CD4-positive, alpha-beta T cell treated with Interleukin-17A for 1 hour (primary cell): ENCODE measurements around the gene DOCK6.
"Not testable (repeated sequence)": the region's sequence is repeated elsewhere in the genome, so short reads cannot be mapped to it uniquely, and the experiment has no call there.

Source experiments
- DNase-seq: peaks from one replicate; pipeline ENCODE4 v3.0.0-alpha.2; 2020

Gene DOCK6

DNA sequence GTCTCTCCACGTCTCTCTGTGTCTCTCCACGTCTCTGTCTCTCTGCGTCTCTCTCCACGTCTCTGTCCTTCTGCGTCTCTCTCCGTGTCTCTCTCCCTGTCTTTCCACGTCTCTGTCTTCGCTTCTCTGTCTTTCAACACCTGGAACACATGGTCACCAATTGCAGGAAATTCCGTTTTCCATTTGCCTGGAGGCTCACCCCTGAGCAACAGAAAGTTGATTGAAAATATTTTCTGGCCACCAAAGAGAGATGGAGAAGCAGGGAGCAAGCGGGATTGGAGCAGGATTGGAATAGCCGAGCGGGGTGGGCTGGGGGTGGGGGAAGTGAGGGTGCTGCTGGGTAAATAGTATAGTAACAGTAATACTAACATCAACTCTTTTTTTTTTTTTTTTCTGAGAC lies 66.6 kb downstream of the DOCK6 start:
- DNase-seq = no peak

DNA sequence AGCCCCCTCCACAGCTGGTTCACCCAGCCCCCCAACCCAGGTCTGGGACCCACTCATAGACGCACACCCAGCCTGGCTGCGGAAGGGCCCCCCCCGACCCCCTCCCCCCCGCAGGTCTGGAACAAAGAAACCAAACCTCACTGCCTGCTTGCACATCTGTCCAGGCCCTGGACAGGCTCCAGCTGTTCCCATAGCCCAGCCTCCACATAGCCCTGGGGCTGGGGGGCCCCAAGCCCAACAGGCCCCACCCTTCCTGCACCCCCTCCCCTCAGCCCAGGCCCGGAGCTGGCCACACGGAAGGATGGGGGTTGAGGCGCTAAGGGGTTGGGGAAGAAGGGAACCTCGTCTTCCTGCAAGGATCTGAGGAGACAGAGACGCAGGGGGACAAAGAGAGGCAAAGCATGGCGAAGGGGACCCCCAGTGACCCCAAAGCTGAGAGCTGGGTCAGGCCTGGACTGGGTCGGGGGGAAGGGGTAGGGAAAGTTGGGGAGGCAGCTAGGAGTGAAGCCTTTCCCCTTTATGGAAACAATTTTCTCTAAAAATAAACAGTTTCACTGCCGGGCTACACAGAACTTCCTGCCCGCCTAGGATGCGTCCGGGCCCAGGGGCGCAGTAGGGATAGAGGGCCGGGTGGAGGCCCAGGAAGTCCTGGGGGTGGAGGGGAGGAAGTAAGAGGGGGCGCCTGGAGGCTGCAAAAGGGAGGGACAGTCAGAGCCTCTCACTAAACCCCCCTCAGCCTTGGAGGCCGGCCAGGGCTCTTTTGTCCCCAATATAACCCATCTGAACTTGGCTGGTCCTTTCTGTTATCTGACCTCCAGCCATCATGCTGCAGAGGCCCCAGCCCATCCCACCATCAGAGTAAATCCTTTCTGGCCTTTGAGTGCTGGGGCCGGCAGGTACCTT lies 67.4 kb downstream of the DOCK6 start:
- no peak for DNase-seq

DNA sequence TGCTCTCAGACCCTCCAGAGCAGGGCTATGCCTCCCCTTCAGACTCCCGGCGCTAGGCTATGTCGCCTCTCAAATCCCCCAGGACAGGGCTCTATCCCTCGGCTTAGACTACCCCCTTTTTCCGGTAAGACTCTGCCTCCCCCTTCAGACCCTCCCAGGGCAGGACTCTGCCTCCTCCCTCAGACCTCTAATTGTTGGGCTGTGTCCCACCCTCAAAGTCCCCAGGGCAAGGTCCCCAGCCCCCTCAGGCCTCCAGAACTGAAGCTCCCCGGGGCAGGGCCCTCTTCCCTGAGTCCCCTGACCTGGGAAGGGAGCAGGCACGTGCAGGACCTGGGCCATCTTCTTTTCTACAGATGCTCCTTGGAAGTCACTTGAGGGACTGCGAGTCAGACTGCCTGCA lies 68.2 kb downstream of the DOCK6 start:
- DNase-seq = no peak

DNA sequence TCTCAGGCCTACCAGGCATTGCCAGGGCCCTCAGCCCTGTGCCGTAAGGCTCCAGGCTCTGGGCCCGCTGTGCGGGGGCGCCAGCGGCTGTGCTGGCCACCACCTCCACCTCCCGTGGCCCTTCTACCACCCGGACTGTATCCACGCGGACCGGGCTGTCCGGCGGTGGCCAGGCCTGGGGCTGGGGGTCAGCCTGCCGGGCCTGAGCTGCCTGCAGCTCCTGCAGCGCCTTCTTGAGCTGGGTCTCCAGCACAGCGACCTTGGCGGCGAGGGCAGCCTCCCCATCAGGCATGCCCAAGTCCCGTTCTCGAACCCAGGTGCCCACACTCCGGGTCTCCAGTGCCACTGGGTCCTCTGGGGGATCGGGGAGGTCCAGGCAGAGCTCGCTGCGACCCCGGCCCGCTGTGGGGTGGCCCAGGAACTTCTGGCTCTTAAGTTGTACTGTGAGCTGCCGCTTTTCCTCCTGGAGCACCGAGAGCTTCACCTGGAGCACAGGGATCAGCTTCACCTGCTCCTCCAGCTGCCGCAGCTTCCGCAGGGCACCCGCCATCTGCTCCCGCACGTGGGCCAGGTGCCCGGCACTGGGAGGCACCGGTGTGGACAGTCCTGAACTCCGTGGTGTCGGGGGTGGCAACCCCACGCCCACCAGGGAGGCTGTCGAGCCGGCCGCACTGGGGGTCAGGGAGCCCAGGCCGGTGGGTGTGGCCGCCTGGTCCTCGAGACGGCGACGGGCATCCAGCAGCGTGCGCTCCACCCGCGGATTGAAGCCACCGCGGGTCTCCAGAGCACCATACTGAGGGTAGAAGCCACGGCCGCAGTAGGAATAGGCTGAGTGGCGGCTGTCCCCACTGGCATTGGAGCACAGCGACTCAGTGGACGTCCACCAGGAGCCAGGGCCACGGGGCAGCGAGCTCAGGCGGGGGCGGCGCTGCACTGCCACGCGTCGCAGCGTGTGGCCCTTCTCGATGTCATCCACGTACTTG lies 69.1 kb downstream of the DOCK6 start:
- no peak for DNase-seq

DNA sequence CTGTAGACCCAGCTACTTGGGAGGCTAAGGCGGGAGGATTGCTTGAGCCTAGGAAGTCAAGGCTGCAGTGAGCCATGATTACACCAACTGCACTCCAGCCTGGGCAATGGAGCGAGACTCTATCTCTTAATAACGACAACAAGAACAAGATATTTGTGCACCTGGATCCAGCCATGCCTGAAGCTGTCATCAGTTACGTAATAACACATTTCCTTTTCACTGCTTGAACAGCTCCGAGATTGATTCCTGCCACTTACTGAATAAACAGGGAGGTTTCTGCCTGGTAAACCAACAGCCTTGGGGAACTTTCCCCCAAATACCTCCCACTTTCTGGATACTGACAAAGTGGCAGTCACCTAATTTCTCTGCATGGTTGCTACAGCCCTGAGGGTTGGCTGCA lies 70.4 kb downstream of the DOCK6 start:
- DNase-seq = no peak

DNA sequence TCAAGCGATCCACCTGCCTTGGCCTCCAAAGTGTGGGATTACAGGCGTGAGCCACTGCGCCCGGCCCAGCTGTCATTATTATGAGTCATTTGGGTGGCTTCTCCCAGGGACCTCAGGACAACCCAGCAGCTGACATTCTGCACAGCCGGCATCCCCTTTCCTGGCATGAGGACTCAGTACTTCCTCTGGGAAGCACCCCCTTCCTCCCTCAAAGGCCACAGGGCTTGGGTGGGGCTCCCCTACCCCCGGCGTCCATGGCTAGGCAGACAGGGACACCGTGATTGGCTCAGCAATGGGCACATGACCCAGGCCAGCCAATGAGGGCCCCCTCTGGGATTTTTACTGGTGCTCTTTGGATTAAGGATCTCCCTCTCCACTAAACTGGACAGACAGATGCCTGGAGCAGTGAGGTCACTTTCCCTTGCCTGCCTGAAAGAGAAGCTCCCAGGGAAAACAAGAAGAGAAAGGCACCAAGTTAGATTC lies 71.0 kb downstream of the DOCK6 start:
- DNase-seq = no peak

DNA sequence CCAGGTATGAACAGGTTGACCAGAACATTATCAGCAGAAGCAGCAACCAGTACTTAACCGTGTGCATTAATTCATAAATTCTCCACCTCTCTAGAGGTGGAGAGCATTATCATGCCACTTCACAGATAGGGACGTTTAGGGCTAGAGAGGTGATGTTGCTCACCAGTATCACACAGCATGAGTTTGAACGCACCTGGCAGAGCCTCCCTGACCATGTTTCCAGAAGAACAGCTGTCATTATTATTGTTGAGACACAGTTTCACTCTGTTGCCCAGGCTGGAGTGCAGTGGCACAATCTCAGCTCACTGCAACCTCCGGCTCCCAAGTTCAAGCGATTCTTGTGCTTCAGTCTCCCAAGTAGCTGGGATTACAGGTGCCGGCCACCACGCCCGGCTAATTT lies 71.8 kb downstream of the DOCK6 start:
- DNase-seq = no peak

DNA sequence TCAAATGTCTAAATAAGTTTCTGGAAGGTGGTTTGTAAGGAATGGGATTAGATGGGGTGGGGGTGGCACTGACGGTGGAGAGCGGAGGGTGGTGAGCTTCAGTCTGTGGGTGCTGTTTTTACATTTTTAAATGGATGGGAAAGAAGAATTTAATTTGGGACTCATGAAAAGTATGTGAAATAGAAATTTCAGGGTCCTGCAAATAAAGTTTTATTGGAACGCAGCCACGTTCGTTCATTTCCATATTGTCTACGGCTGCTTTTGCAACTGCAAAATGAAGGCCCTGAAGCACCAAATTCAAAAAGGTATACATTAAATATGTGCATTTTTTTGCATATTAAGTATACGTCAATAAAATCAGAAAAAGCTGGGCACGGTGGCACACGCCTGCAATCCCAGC lies 74.9 kb downstream of the DOCK6 start:
- no peak for DNase-seq

DNA sequence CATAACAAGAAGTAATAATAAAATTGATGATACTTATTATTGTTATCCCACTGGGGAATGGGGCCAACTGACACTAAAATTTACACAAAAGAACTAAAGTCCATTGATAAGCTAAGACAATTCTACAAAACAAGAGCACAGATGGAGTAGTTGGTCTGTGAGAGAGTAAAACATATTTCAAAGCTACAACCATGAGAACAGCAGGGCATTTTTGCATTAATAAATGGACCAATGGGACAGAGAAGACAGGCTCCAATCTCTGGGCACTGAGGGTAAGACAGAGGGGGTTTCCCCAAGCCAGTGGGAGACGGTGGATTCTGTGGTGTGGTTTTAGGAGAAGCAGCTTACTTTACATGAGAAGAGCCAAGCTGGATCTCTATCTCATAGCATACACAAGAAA lies 79.3 kb downstream of the DOCK6 start:
- no peak for DNase-seq

DNA sequence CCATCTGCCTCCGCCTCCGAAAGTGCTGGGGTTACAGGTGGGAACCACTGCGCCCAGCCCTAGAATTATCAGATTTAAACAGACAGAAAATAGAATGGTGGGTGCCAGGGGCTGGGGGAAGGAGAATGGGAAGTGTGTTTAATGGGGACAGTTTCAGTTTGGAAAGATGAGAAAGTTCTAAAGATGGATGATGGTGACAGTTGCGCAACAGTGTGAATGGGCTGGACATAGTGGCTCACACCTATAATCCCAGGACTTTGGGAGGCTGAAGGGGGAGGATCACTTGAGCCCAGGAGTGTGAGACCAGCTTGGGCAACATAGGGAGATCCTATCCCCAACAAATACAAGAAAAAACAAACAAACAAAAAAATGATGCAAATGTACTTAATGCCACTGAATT lies 80.8 kb downstream of the DOCK6 start:
- DNase-seq = no peak

DNA sequence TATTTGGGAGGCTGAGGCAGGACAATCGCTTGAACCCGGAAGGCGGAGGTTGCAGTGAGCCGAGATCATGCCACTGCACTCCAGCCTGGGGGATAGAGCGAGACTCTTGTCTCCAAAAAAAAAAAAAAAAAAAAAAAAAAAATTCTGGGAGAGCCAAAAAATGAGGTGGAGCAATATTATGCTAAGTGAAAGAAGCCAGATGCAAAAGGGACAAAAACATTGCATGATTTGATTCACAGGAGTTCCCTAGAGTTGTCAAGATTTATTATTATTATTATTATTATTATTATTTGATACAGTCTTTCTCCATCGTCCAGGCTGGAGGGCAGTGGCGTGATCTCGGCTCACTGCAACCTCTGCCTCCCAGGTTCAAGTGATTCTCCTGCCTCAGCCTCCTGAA lies 81.3 kb downstream of the DOCK6 start:
- DNase-seq = not testable (repeated sequence)

DNA sequence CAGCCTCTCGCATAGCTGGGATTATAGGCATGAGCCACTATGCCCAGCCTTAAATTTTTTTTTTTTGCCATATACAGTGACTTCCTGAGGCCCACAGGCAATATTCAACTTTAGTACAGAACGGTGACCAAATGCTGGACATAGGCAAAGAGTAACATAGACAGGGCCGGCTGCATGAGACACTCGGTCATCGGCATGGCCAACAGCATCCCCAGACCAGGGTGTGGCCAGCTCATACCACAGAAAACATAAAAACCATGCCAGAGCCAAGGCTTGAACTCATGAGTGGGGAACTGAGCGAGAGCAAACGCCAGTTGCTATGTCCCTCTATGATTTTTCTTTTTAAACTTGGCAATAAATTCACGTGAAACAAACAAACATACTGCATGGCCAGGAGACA lies 82.0 kb downstream of the DOCK6 start:
- no peak for DNase-seq

DNA sequence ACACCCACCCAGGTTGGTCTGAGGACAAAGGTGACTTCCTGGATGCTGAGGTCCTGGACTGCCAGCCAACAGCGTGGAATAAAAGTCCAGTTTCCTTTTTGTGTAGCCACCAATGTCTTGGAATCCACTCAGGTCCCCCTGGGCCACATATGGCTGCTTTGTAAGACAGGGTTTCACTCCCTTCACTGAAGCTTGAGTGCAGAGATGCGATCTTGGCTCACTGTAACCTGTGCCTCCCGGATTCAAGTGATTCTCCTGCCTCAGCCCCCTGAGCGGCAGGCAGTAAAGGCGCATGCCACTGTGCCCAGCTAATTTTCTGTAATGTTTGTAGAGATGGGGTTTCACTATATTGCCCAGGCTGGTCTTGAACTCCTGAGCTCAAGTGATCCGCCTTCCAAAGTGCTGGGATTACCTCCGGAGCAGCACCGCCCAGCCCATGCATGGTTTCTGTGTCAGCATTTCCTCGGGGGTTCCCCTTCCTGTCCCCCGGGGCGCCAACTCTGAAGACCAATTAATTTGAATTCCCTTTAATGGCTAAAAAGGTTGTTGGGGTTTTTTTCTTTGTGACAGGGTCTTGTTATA lies 82.5 kb downstream of the DOCK6 start:
- no peak for DNase-seq

DNA sequence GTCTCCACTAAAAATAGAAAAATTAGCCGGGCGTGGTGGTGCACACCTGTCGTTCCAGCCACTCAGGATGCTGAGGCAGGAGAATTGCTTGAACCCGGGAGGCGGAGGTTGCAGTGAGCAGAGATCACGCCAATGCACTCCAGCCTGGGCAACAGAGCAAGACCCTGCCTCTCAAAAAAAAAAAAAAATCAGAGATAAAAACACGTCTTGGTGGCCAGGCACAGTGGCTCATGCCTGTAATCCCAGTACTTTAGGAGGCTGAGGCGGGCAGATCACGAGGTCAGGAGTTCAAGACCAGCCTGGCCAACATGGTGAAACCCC lies 83.2 kb downstream of the DOCK6 start:
- DNase-seq = not testable (repeated sequence)

DNA sequence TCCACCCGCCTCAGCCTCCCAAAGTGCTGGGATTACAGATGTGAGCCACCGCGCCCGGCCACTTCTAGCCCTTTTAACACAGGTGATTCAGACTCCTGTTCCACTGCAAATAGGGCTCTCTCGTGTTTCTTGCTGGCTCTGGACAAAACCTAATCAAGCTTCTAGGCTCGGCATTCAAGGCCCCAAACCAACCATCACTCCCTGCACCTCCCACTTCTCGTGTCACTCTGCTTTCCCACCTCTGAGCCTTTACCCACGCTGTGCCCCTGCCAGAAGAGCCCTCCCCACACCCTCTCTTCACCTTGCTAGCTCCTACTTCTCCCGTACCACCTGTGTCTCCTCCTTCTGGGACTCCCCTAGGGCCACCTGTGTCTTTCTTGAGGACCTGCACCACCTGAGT lies 84.7 kb downstream of the DOCK6 start:
- DNase-seq = no peak

DNA sequence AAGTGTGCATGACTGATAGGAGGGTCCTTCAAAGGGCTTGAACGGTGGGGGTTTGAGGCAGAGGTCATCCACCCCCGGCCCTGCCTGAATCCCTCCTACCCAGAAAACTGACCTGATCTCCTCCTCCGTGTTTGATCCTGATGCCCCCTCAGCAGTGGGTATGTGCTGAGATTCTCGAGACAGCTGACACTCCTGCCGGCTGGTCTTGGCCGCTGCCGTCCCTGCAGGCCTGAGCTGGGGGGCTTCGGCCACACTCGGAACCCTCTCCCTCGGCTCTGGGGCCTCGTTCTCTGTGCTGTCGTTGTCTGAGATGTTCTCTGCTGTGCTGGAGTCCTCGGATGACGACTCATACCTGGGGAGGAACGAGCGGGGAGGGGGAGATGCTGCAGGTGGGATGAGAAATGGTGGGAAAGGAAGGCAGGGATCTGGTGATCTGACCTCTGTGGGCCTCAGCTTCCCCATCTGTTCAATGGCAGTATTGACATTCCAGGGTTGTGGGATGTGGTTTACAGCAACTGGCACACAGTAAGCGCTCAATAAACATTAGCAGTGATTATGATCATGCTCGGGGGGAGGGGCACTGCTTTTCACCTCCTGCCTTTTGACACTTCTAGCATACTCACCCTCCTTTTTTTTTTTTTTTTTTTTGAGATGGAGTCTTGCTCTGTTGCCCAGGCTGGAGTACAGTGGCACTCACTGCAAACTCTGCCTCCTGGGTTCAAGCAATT lies 85.7 kb downstream of the DOCK6 start:
- DNase-seq = no peak

DNA sequence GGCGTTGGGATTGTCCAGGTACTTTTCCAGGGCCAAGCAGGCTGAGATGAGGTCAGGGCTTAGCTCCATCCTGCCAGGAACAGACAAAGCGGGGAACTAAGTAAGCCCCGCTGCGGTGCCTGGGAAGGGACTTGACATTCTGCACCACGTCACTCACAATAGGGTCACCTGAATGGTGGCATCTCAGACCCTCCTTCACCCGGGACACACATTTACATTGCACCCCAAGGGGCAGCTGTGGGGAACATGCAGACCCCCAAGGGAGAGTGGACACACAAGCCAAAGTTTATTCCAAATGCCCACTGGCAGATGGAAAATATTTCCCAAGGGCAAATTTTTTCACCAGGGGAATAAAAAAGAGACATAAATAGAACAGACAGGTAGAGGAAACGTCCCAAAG lies 86.4 kb downstream of the DOCK6 start:
- no peak for DNase-seq

DNA sequence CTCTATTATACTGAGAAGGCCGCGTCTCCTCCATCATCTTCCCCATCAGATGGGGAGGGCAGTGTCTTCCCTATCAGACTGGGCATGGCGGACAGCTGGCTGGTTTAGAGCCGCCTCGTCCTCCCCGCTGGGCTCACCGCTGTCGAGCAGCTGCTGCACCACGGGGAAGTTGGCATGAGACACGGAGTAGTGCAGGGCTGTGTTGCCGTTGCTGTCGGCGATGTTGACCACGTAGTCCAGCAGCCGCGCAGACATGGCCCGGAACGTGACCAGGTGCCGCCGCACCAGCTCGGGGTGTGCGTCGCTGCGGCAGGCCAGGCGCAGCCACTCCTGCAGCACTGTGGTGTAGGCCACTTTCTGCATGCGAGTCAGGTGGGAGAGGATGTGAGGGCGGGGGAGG lies 88.0 kb downstream of the DOCK6 start:
- no peak for DNase-seq

DNA sequence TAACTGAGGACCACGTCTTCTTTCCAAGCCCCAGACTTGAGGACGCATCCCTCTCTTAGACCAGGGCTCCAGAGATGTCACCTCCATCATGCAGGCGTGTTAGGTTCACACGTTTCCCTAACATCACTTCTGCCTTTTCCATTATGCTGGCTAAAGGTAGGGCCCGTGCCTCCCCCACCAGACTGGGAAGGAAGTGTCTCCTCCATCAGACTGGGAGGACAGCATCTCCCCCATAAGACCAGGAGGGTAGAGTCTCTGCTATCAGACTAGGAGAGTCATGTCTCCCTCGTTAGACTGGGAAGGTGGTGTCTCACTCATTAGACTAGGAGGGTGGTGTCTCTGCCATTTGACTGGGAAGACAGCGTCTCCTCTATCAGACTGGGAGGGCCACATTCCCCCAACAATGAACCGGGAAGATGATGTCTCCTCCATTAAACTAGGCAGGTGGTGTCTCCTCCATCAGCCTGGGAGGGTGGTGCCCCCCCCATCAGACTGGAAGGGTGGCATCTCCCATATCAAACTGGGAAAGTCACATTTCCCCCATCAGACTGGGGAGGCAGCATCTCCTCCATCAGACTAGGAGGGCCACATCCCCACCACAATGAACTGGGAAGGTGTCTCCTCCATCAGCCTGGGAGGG lies 88.7 kb downstream of the DOCK6 start:
- DNase-seq = no peak

DNA sequence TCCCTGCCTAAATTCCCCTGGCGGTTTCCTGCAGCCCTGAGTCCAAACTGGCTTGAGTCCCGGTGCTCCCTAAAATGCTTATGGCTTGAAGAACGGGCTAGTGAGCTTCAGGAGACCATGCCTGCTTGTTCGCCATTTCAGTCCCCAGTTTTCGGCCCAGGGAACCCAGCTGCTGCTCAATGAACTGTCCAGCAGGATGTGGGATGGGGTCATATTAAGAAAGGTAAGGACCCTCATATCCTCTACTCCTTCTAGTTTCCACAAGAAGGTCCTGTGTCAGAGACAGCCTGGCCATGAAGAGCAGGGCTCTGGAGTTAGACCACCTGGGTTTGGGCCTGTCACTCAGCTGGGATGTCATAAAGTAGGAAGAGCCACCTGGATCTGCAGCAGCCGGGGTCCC lies 89.7 kb downstream of the DOCK6 start:
- no peak for DNase-seq

DNA sequence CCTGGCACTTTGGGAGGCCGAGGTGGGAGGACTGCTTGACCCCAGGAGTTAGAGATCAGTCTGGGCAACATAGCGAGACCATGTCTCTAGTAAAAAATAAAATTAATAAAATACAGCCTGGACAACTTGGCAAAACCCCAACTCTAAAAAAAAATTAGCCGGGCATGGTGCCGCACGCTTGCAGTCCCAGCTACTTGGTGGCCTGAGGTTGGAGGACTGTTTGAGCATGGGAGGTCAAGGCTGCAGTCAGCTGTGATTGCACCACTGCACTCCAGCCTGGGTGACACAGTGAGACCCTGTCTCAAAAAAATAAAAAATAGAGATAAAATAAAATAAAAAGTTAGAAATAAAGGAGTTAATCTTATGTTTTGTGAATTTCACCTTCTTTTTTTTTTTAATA lies 91.2 kb downstream of the DOCK6 start:
- DNase-seq = no peak
